T follicular helper cell (primary cell): ENCODE results near the gene NFATC4.
"Not testable (repeated sequence)": the region's sequence is repeated elsewhere in the genome, so short reads cannot be mapped to it uniquely, and the experiment has no call there.

Experiments
- DNase-seq: peaks from one replicate; pipeline ENCODE4 v3.0.0-alpha.2; 2020; ENCODE audit warnings: low read depth
- total RNA-seq, 2 experiments: gene quantifications; one replicate each; lab custom pipeline; 2026; lab: John Stamatoyannopoulos, UW

The NFATC4 gene
- 0 to 0.12 reads per million in 2 experiments for total RNA-seq

DNA sequence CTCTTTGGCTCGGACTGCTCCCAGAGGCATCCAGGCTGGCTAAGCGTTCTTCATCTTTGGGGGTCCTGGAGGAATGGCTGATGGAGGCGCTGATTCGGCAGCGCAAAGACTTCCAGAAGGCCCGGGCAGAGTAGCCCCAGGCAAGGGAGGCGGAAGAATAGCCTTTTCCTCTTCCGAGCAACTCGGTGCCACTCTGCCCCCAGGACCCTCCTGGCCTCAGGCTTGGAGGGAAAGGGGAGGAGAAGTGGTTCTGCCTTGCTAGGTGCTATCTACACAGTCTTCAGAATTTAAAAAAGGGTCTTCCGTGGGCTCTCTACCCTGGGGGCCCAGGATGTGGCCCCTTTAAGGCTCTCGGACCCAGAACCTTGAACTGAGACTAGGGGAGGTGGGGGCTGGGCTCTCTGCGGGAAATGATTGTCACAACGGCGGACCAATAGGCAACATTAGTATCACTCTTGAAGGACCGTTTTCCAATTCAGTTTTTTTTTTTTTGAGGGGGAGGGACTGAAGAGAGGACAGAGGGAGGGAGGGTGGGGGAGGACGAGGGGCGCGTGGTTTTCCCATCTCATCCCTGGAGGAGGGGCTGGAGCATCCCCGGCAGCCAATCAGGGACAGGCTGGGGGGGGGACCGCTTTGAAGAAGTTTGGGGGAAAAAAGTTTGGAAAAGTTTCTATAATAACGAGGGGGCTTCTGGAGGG is at the start of gene NFATC4:
NFATC4 (plus strand) TSS at position 671 of the 698 bp plus-strand sequence. CDS start 157 bp downstream, outside the sequence.
- no peak for DNase-seq

DNA sequence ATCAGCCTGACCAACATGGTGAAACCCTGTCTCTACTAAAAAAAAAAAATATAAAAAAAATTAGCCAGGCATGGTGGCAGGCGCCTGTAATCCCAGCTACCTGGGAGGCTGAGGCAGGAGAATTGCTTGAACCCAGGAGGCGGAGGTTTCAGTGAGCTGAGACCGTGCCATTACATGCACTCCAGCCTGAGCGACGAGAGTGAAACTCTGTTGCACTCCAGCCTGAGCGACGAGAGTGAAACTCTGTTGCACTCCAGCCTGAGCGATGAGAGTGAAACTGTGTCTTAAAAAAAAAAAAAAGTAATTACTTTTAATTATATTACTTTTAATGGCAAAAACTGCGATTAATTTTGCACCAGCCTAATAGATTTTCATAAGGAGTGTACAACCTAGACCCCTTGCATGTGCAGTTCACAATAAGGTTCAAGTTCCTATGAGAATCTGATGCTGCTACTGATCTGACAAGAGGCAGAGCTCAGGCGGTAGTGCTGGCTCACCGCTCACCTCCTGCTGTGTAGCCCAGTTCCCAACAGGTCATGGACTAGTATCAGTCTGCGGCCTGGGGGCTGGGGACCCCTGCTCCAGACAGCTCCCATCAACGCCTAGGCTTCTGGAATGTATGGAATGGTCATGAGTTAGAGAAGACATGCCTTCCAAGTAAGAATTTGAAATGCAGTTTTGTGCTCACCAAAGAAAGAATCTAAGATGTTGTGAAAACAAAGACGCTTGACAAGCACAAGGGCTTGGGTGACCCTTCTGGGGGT is 46.6 kb upstream of the NFATC4 start:
- no peak for DNase-seq

DNA sequence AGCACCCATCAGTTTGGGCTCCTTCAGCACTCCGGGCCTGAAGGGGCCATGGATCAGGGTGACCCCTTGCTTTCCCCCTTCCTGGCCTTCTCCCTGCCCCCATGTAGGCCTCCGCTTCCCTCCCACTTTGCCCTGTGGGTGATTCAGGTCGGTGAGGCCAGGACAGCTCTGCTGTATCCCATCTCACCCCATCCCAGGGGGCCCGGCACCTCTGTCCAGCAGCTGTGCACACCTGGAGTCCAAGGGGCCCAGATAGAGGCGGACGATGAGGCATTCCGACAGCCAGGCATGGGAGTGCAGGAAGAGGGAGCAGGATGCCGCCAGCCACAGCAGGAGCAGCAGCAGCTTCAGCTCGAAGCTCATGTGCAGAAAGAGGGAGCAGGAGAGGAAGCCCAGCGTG is 45.3 kb upstream of the NFATC4 start:
- no peak for DNase-seq

DNA sequence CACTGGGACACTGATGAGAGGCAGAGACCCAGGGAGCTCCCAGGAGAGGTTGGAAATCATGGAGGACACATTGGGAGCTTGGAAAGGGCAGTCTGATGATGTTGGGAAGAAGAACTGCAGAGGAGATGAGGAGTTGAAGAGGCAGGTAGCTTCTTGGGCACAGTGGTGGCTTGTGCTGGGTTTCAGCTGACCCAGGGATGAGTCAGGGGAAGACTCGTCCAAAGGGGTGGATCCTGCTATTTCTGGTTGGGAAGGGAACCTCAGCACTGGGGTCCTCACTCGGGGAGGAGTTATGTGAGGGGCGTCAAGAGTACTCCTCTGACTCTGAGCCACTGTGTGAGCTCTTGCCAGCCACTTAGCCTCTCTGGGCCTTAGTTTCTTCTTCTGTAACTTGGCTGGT is 44.6 kb upstream of the NFATC4 start:
- DNase-seq: no peak

DNA sequence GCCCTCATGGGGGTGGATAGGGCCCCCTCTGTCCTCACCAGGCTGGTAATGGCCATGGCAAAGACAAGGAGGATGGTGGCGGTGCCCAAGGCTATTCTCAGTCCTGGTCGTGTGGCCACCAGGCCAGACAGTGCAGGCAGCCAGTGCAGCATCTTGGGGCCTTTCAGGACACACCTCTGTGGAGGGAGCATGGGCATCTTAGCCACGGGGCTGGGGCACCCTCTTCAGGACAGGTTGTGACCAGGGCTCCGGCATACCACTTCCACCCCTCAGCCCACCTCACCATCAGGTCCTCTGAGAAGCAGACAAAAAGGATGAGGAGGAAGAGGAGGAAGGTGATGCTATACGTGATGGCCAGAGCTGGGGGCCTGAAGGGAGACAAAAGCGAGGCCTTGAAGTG is 44.0 kb upstream of the NFATC4 start:
- DNase-seq: no peak

- no peak for DNase-seq
Measured at GRCh38 chr14:24325041-24325530, 42.9 kb upstream of the NFATC4 start.

DNA sequence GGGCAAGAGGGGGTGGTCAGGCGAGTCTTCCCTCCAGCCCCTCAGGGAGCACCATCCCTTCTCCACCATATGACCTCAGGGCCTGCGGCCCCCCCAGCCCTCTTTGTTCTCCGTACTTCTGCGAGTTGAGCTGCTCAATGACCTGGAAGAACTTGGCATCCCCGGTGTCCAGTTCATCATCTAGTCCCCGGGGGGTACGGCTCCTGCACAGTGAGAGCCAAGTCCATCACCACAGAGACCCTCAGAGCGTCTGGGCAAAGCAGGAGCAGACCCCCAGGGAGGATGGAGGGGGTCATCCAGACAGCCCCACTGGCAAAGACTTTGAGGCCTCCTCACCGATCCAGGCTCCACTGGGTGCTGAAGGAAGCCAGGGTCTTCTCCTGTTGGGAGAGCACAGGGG is 42.0 kb upstream of the NFATC4 start:
- no peak for DNase-seq

DNA sequence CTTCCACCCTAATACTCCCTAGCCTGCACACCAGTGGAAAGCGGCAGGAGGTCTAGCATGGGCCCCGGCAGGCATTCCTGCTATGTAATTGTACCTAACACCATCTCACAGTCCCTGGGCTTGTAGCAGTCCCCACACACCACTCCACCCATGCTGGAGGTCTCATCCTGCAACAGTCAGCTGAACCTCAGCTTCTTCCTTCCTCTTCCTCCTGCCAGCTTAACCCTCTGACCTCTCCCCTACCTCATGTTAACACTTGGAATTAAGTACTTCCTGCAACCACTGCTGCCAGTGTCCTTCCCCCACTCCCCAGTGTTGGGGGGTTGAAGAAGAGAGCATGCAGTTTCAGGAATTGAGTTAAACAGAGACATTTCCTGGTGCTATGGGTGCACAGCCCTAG is 40.7 kb upstream of the NFATC4 start:
- no peak for DNase-seq

GRCh38 chr14:24327914-24328313 is 40.1 kb upstream of the NFATC4 start:
- DNase-seq: not testable (repeated sequence)

- DNase-seq: no peak
Measured at GRCh38 chr14:24329073-24329663, 38.8 kb upstream of the NFATC4 start.

GRCh38 chr14:24329736-24330135 is 38.2 kb upstream of the NFATC4 start:
- no peak for DNase-seq

GRCh38 chr14:24330973-24331674 is 36.9 kb upstream of the NFATC4 start:
- no peak for DNase-seq

GRCh38 chr14:24331731-24332267 is 36.2 kb upstream of the NFATC4 start:
- DNase-seq: no peak

- DNase-seq: peak; percentile 83
Measured at GRCh38 chr14:24332268-24332993, 35.6 kb upstream of the NFATC4 start.

- DNase-seq: no peak
Measured at GRCh38 chr14:24334431-24335291, 33.3 kb upstream of the NFATC4 start, which contains the start of gene ADCY4. Gene ADCY4, minus strand, starts transcription at chr14:24335071. Its CDS starts 419 bp downstream, at chr14:24334652.

DNA sequence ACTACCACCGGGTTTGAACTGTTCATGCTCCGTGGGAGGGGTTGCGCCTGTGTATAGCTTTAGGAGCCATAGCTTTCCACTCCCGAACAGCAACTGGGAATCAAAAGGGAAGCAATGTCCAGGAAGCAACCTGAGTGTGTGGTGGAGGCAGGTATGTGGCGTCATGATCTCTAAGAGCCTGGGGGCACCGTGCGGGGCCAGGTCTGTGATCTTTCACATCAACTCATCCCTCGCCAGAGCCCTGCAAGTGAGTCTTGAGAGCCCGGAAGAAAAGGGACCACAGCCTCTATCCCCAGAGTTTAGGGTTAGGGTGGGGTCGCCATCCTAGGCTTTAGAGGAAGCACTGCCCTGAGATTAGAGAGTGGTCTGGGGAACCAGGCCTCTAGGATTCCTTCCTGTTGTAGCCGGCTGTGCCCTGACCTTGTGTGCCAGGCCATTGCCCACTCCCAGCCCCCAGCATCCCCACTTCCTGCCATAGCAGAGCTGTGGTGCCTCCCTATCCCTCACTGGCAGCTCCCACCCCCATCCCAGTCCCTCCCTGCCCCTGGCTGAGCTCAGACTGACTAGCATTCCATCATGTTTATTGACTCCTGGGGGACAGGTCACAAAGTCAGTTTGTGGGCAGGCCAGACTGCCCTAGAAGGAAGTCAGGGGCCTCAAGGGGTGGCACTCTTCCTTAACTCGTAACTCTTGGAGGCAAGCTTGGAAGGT is 32.4 kb upstream of the NFATC4 start:
- no peak for DNase-seq

- DNase-seq: no peak
Measured at GRCh38 chr14:24337144-24337823, 30.7 kb upstream of the NFATC4 start.

GRCh38 chr14:24337824-24338175 is 30.2 kb upstream of the NFATC4 start:
- DNase-seq: no peak

DNA sequence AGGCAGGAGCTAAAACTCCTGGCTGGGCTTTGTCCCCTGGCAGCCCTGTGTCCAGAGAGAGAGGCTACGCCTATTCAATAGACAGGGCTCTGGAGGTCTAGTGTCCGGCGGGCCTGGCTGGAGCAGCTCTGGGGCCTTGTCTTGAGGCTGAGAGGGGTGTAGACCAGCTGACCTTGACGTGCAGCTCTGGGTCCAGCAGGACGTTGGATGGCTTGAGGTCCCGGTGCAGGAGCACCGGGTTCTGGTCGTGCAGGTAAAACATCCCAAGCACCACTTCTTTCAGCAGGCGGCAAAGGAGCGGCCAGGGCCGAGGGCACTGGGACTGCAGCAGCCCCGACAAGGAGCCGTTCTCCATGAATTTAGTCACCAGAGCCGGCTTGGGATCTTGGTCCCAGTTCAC is 29.1 kb upstream of the NFATC4 start:
- DNase-seq: no peak
